K562 (cell line): ENCODE data around the gene SAP30BP. TPM values are rescaled to one million over a fixed set of nuclear protein-coding genes. Genes with fewer than 3 reads are reported as not detected.

Source experiments
- ATAC-seq: fragments of 200-7000 bp; cut with Tn5 transposase; 3 replicates; pipeline ENCODE4 v1.9.1; 2020; ENCODE audit warnings: moderate library complexity
- BruUV-seq: library from RNA; stranded (reverse); fragments of 400-500 nt; replicated peaks from 2 replicates; lab custom pipeline; 2021; lab: Mats Ljungman, UMichigan
- CTCF ChIA-PET: fragments of 300-600 bp; formaldehyde crosslinking; extraction: SDS; loops from one replicate; lab custom pipeline; 2021; ENCODE audit warnings: low intra/inter-chr PET ratio; lab: Yijun Ruan, JAX
- POLR2A ChIA-PET: fragments of 300-600, 350-650 bp; sonication (Branson Sonifier 250); formaldehyde crosslinking; extraction: SDS; loops from one replicate; lab custom pipeline; 2021; ENCODE audit warnings: antibody characterized with exemption, inconsistent platforms; lab: Yijun Ruan, JAX
- DNase-seq, 4 experiments: peaks; one replicate each; pipeline versions ENCODE4 v3.0.0 to v3.0.0-alpha.2; 2011 to 2018; ENCODE audit warnings: low spot score in 3 of 4, mixed read lengths in 3 of 4; ENCODE audit errors: extremely low read depth in 1 of 4
- FAIRE-seq: peaks from 2 replicates; lab custom pipeline; 2011; peaks lifted over from hg19 to GRCh38; lab: Jason Lieb, UNC
- H2AFZ ChIP-seq: 2 replicates; pipeline ENCODE4 v1.6.0; 2011; ENCODE audit warnings: low read depth, low read length, control low read depth, inconsistent platforms
- H3K27ac ChIP-seq: fragments of 200-600 bp; 3 replicates; pipeline ENCODE4 v1.8.0; 2011; ENCODE audit warnings: low read depth, mild to moderate bottlenecking, control low read depth, inconsistent platforms, low read length, moderate library complexity, mixed read lengths; ENCODE audit errors: extremely low read depth
- H3K27me3 ChIP-seq, 2 experiments: fragments of 300-600 bp in 1 of 2; 2 replicates in 1 of 2; 3 replicates in 1 of 2; pipeline versions ENCODE4 v1.6.0 to v1.8.0; 2011; ENCODE audit warnings: inconsistent platforms in 2 of 2, low read length in 2 of 2, mild to moderate bottlenecking in 1 of 2, mixed read lengths in 1 of 2, moderate library complexity in 1 of 2; ENCODE audit not compliant: control insufficient read depth in 2 of 2, insufficient read depth in 2 of 2
- H3K36me3 ChIP-seq: fragments of 300-600 bp; 3 replicates; pipeline ENCODE4 v1.8.0; 2011; ENCODE audit warnings: mild to moderate bottlenecking, low read length, inconsistent platforms; ENCODE audit not compliant: control insufficient read depth, insufficient read depth
- H3K4me1 ChIP-seq, 2 experiments: fragments of 200-600 bp in 1 of 2; replicated peaks in 1 of 2; 2 replicates in 1 of 2; 3 replicates in 1 of 2; pipeline versions ENCODE4 v1.5.1 to v1.8.0; 2011; ENCODE audit warnings: inconsistent platforms in 2 of 2, low read length in 2 of 2, mild to moderate bottlenecking in 1 of 2, mixed read lengths in 1 of 2, moderate library complexity in 1 of 2; ENCODE audit not compliant: control insufficient read depth in 2 of 2, insufficient read depth in 2 of 2
- H3K4me2 ChIP-seq: 2 replicates; pipeline ENCODE4 v1.6.1; 2011; ENCODE audit warnings: low read length, control low read depth, inconsistent platforms, mixed read lengths; ENCODE audit not compliant: insufficient read depth
- H3K4me3 ChIP-seq: fragments of 200-600 bp; sonication (generic), shearing (Covaris generic); 2 replicates; pipeline ENCODE4 v1.5.1; 2016; ENCODE audit warnings: control low read depth, inconsistent platforms
- H3K79me2 ChIP-seq: fragments of 200-600 bp; 3 replicates; pipeline ENCODE4 v1.8.0; 2011; ENCODE audit warnings: low read length, inconsistent platforms; ENCODE audit not compliant: control insufficient read depth, insufficient read depth
- H3K9ac ChIP-seq, 2 experiments: 2 replicates each; pipeline versions ENCODE4 v1.6.0 to v1.6.1; 2011; ENCODE audit warnings: low read depth in 2 of 2, low read length in 2 of 2, control low read depth in 1 of 2, inconsistent platforms in 1 of 2, mild to moderate bottlenecking in 1 of 2, mixed read lengths in 1 of 2; ENCODE audit not compliant: insufficient read depth in 1 of 2
- H3K9me1 ChIP-seq: one replicate; pipeline ENCODE4 v1.6.0; 2011; ENCODE audit warnings: inconsistent platforms, mild to moderate bottlenecking, low read length, moderate library complexity; ENCODE audit not compliant: control insufficient read depth, insufficient read depth
- H3K9me3 ChIP-seq: replicated peaks from 2 replicates; pipeline ENCODE4 v1.5.1; 2011; ENCODE audit warnings: low read depth, low read length, inconsistent platforms; ENCODE audit not compliant: control insufficient read depth, insufficient read depth
- H4K20me1 ChIP-seq: replicated peaks from 2 replicates; pipeline ENCODE4 v1.6.1; 2011; ENCODE audit warnings: low read length, inconsistent platforms, mixed read lengths; ENCODE audit not compliant: control insufficient read depth, insufficient read depth
- BRF1 ChIP-seq: IDR thresholded peaks from 3 replicates; pipeline ENCODE4 v1.6.1; 2011; ENCODE audit warnings: borderline replicate concordance, mild to moderate bottlenecking; ENCODE audit not compliant: insufficient read length; ENCODE audit errors: extremely low read depth
- CLOCK ChIP-seq: fragments of 250-450 bp; sonication (Bioruptor Pico); IDR thresholded peaks from 2 replicates; pipeline ENCODE4 v1.4.0; 2020; ENCODE audit warnings: mild to moderate bottlenecking, moderate library complexity, borderline replicate concordance
- GTF2E2 ChIP-seq: fragments of 200-800 bp; sonication (Bioruptor generic); IDR thresholded peaks from 2 replicates; pipeline ENCODE4 v1.6.1; 2016; ENCODE audit warnings: missing genetic modification characterization, missing compliant biosample characterization
- KLF1 ChIP-seq: fragments of 450-650 bp; IDR thresholded peaks from 2 replicates; pipeline ENCODE4 v1.6.1; 2016; ENCODE audit warnings: missing genetic modification characterization, missing compliant biosample characterization
- NCOA4 ChIP-seq: fragments of 450-650 bp; IDR thresholded peaks from 2 replicates; pipeline ENCODE4 v1.6.1; 2018; ENCODE audit warnings: mild to moderate bottlenecking; ENCODE audit not compliant: partially characterized antibody
- RBM17 ChIP-seq: fragments of 200-400 bp; formaldehyde crosslinking; IDR thresholded peaks from 2 replicates; pipeline ENCODE4 v1.6.1; 2017; ENCODE audit warnings: low read depth, mild to moderate bottlenecking, low read length, borderline replicate concordance
- SPI1 ChIP-seq: IDR thresholded peaks from 2 replicates; pipeline ENCODE4 v1.6.1; 2011; ENCODE audit warnings: low read depth, low read length, control low read depth, borderline replicate concordance
- WGBS: fragments of 100-300 bp; shearing (Covaris generic); methylation state at CpG from one replicate; pipeline ENCODE4 v1.1.6; 2016; ENCODE audit warnings: low coverage, mixed read lengths; ENCODE audit not compliant: insufficient coverage; ENCODE audit errors: missing lambda C conversion rate; 5-methylcytosine and 5-hydroxymethylcytosine counted together
- in situ Hi-C: fragments of 300-500 bp; cut with MboI; formaldehyde crosslinking; loops from 4 replicates; pipeline ENCODE4 v1.15.0; 2018; ENCODE audit warnings: inconsistent platforms, mixed read lengths
- intact Hi-C: fragments of 100-400 bp; cut with micrococcal nuclease; formaldehyde crosslinking; loops from 2 replicates; pipeline ENCODE4 v1.14.2; 2022
- polyA plus RNA-seq, 8 experiments: library from polyadenylated mRNA; depleted of rRNA in 4 of 8; stranded (reverse) in 5 of 8; unstranded in 3 of 8; fragments of >200 nt; fragmentation: Nextera tagmentation in 2 of 8; fragmentation: Illumina TruSeq in 1 of 8; extraction: Ambion mirVana in 2 of 8; extraction: Trizol in 1 of 8; gene quantifications; 2 replicates each; pipeline versions ENCODE4 v1.2.1 to v1.2.3, GENCODE V29; 2011 to 2014; ENCODE audit warnings: inconsistent platforms in 1 of 8, missing spikeins in 1 of 8
- total RNA-seq, 7 experiments: library from RNA; depleted of rRNA in 6 of 7; stranded (reverse); fragments of >200 nt in 6 of 7; fragmentation: Illumina TruSeq in 2 of 7; extraction: Trizol in 2 of 7; gene quantifications; 2 replicates each; pipeline versions ENCODE4 v1.2.1 to v1.2.3, GENCODE V29; 2011 to 2021; ENCODE audit warnings: low replicate concordance in 1 of 7
- TF ChIP-seq, protein P1 (sequence below): sonication (generic); formaldehyde crosslinking; IDR thresholded peaks from 2 replicates; pipeline ENCODE4 v1.5.0; 2020; ENCODE audit warnings: missing genetic modification reagents

Gene SAP30BP
- total and polyA plus RNA-seq, 9 of the 15 experiments (the other 6 are each of a cell fraction or from before 2014, with no cell fraction given) = 45.3 to 154 (median 71.7) TPM

DNA sequence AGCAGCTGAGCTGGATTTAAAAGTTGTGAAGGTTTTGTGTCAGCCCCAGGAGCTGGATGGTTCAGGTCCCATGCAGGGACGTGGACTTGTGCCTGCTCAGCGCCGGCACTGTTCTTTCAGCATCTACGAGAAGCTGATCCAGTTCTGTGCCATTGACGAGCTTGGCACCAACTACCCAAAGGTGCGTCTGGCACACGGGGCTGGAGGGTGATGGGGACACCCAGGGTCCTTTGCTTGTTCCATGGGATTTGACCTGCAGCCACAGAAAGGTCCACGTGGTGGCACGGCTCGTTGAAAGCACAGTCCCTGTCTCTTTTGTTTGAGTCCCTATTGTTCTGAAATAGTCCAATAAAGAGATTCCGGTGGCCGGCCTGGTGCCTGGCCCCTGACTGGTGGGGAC lies 36.1 kb downstream of the SAP30BP start:
- peaks cover 5 to 20% of the 10 kb centered on the region in 2 experiments; a peak in 4 of 5 replicates for H3K4me1 ChIP-seq
- H4K20me1 ChIP-seq = 0 out of 2 replicates have a peak, but pooled peaks cover 4% of the 10 kb centered on the region
- no peak overlapping the region for H2AFZ ChIP-seq
- 93% methylated on average over 11 of the region's 12 CpGs for WGBS
- no peaks in the 10 kb centered on the region for H3K27me3 ChIP-seq
- no peak overlapping the region for H3K27ac ChIP-seq
- H3K9ac ChIP-seq = no peak overlapping the region
- intact Hi-C loops = no loop called here
- no peak overlapping the region for H3K4me2 ChIP-seq
- CTCF ChIA-PET = no interaction called here
- in situ Hi-C loops = no loop called here
- H3K79me2 ChIP-seq = no peaks in the 10 kb centered on the region
- FAIRE-seq = no peak
- peaks cover 91% of the 10 kb centered on the region for H3K36me3 ChIP-seq
- ATAC-seq = no peak
- TF ChIP-seq CLOCK (CRISPR knock-in tag) (no peak), SPI1 (no peak), NCOA4 (no peak), BRF1 (no peak), RBM17 (no peak), GTF2E2 (tag) (no peak), KLF1 (tag) (no peak)
- TF ChIP-seq, protein P1, sequence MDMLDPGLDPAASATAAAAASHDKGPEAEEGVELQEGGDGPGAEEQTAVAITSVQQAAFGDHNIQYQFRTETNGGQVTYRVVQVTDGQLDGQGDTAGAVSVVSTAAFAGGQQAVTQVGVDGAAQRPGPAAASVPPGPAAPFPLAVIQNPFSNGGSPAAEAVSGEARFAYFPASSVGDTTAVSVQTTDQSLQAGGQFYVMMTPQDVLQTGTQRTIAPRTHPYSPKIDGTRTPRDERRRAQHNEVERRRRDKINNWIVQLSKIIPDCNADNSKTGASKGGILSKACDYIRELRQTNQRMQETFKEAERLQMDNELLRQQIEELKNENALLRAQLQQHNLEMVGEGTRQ (CRISPR knock-in tag) = no peak
- no peak overlapping the region for H3K4me3 ChIP-seq
- BruUV-seq = no TSS peak
- no peaks in the 10 kb centered on the region for H3K9me3 ChIP-seq
- POLR2A ChIA-PET = interaction anchor here (0.8 to 1.2 kb wide), 3 partner anchors 10 to 20 kb away, joined by 3 to 5 read pairs (median 4); no protein-coding TSS in a partner anchor
- H3K9me1 ChIP-seq = peaks cover 3% of the 10 kb centered on the region
- no peak for DNase-seq
